CD1c-positive myeloid dendritic cell (primary cell): ENCODE data around the gene SMAD9.

Experiments used
- DNase-seq: peaks from one replicate; pipeline ENCODE4 v3.0.0-alpha.2; 2016; ENCODE audit errors: extremely low spot score

The SMAD9 gene

GRCh38 chr13:36919833-36920615, at the start of gene SMAD9:
Gene SMAD9, minus strand, starts transcription at chr13:36920238. Its CDS starts 40,549 bp downstream, at chr13:36879689.
- peak; percentile 30 for DNase-seq

DNA sequence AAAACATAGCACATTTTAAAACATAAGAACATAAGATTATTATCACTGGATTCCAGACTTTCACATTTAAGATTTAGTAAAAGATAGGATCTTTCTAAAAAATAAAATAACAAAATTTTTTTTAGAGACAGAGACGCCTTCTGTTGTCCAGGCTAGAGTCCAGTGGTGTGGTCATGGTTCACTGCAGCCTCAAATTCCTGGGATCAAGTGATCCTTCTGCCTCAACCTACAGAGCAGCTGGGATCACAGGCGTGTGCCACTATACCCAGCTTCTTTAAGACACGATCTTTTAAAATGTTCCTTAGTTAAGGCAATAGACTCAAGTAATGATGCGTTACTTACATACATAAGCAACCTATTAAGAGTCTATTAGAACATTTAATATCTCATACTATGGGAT, 46.4 kb upstream of the SMAD9 start:
- no peak for DNase-seq

- no peak for DNase-seq
These were observed 45.7 kb upstream of the SMAD9 start for GRCh38 chr13:36965767-36966166.

DNA sequence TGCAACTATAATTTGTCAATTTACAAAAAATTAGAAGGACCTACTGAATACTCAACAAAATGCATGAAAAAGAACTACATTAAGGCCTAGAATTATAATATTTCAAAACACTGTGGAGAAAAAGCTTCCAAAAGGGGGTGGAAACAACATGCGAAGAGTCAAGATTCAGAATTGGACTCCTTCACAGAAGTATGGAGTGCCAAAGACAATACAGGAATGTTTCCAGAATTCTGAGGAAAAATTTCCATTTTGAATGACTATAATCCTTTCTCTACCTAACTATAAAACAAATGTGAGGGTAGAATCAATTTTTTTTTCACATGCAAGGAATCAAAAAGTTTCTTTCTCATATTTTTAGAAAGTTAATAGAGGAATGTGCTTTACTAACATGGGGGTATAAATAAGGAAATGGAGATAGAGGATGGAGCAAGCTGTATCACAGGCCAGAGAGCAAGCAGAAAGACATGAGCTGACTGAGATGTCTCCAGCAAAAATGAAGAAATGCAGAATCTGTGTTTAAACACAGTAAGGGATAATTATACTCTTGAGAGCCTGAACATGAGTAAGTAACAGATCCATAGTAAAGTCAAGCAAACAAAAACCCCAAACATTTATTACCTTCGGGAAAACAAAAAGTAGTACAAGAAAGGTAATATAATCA, 39.5 kb upstream of the SMAD9 start:
- DNase-seq, result no peak

DNA sequence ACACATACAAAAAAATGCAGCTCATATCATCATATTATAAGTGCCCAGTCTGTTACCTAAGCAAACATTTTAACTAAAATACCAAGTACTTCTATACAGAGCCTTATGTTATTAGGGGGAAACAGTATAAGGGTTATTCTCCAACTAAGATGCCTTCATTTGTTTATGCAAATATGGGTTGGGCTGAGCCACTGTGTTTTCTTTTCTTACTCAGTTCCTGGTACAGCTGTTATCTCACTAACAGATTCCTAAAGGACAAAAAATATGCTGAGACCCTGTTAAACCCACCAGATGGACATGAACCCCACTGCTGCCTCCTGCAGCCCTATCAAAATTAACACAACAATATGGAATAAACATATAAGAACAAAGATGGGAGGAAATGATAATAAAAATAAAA, 34.5 kb upstream of the SMAD9 start:
- DNase-seq, result no peak

DNA sequence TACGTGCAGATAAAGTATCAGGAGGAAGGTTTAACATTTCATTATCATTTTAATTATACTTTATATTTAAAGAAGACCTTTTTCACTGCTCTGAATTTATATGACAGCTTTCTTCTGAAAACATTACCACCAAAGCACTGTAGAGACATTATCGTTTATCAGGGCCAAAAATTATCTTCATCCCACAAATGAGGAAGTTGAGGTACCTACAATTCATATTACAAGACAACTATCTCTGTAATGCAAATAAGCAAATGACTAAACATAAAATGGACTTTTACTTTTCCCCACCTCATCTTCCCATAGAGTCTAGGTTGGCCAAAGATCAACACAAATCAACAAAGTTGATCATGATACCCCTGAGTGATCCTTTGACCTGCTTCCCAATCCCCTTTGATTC, 30.9 kb upstream of the SMAD9 start:
- DNase-seq, result no peak

DNA sequence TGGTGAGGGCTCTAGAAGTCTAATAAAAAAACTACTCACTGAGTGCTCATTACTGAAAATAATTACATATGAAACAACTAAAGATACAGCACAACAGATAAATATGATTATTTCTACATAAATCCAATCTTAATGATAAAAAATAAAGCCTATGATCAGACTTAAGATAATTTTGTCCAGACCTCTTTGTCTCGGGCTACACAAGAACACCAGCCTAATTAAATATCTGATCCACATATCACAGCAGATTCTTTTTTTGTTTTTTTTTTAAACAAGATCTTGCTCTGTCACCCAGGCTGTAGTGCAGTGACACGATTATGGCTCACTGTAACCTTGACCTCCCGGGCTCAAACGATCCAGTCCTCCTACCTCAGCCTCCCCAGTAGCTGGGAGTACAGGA, 30.3 kb upstream of the SMAD9 start:
- no peak for DNase-seq

GRCh38 chr13:36945078-36945477, 25.0 kb upstream of the SMAD9 start:
- DNase-seq, result no peak

- no peak for DNase-seq
These were observed 5.6 kb upstream of the SMAD9 start for GRCh38 chr13:36925603-36926002.

DNA sequence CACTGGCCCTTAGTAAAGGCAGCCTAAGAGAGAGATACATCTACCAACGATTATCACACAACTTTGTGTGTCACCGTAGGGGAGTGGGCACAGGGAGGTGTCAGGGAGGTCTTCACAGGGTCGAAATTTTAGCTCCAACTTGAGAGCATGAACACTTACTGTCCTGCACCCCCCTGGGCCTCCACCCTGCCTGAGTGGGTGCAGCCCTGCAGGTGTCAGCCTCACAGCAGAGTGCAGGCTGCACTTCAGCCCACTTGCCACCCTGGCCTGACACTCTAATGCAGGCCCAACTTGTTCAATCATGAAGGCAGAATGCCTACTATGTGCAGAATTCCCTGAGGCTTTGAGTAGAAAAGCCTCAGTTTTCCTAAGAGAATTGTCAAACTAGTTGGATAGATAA, 4.0 kb upstream of the SMAD9 start:
- DNase-seq, result no peak

DNA sequence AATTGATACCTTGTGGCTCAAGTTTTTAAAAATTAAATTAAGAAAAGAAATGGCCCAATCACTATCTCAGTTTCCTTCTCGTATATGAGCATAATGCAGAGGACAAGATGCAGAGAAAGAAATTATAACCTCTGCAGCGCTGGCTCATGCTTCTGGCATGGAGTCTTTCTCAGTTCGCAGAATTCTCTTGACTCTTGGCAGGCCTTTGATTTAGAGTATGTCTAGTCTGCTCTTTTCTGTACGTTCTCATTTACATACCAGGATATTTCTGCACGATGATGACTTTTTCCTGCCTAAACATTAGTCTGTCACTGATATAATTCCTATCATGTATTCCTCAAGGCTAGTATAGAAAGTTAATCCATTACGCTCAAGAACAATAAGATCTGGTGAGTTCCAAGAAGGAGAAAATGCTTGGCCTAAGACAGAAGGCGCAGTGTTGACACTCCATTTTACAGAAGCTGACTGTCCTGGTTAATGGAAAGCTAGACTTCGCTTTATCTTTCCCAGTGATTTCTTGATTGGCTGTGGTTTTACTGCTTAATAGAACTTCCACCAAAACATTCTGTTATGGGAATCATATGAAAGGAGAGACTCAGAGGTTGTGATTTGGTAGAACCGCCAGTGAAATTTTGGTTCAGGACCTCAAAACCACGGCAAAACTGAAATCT, 1.7 kb upstream of the SMAD9 start:
- DNase-seq, result no peak

GRCh38 chr13:36920616-36921185, 663 bp upstream of the SMAD9 start:
- DNase-seq, result no peak

GRCh38 chr13:36919171-36919832, 736 bp downstream of the SMAD9 start:
- no peak for DNase-seq

GRCh38 chr13:36918246-36919131, 1.5 kb downstream of the SMAD9 start:
- no peak for DNase-seq

GRCh38 chr13:36917311-36917710, 2.7 kb downstream of the SMAD9 start:
- DNase-seq, result no peak

GRCh38 chr13:36915896-36916640, 4.0 kb downstream of the SMAD9 start:
- DNase-seq, result no peak

DNA sequence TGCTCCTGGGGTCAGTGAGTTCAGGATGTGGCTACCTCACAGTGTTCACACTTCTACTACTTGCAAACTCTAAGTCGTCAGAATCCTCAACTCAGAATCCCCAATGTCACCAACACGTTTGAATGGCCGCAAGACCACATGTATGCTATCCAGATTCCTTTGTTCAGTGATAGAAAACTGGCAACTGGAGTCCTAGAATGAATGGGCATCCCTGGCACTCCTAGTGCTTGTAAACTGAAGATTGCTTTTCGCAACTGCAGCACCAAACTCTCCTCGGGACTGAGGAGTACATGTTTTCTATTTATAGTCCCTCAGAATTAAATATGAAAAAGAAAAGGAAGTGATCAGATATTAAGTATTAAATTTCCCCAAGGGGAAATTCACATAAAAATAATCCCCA, 4.9 kb downstream of the SMAD9 start:
- DNase-seq, result no peak

GRCh38 chr13:36914648-36915047, 5.4 kb downstream of the SMAD9 start:
- DNase-seq, result no peak

- no peak for DNase-seq
These were observed 6.6 kb downstream of the SMAD9 start for GRCh38 chr13:36913463-36913862.

DNA sequence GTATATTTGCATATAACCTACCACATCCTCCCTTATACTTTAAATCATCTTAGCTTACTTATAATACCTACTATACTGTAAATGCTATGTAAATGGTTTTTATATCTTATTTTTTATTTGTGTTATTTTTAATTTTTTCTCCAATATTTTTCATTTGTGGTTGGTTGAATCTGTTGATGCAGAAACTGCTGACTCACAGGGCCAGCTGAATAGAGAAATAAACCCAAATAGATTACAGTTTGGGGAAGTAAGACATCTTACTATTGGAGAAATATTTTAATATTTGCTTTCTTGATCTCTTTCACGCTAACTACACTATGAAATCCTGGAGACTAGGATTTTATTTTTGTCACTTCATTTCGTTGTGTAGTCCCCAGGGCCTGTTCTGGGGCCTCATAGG, 7.1 kb downstream of the SMAD9 start:
- DNase-seq, result no peak
